Liver (tissue), 9 donors: ENCODE results near the gene RPL7A. TPM values are rescaled to one million over a fixed set of nuclear protein-coding genes. Genes with fewer than 3 reads are reported as not detected.

Source experiments
- DNase-seq: peaks from one replicate; pipeline ENCODE4 v3.0.0-alpha.2; 2017; ENCODE audit warnings: low spot score
- H3K27ac ChIP-seq, 2 donors: one replicate each; pipeline ENCODE4 v1.7.0; 2013; ENCODE audit warnings: inconsistent platforms in 2 of 2, low read length in 2 of 2, control low read depth in 1 of 2, low read depth in 1 of 2, mild to moderate bottlenecking in 1 of 2
- H3K27me3 ChIP-seq, 4 donors: one replicate each; pipeline versions ENCODE4 v1.6.1 to v1.7.0; 2013; ENCODE audit warnings: low read length in 3 of 4, inconsistent platforms in 1 of 4, mild to moderate bottlenecking in 1 of 4, moderate library complexity in 1 of 4; ENCODE audit not compliant: control insufficient read depth in 4 of 4, insufficient read depth in 4 of 4
- H3K36me3 ChIP-seq, 4 donors: one replicate each; pipeline versions ENCODE4 v1.6.1 to v1.7.0; 2013; ENCODE audit warnings: low read length in 3 of 4, mild to moderate bottlenecking in 3 of 4, low read depth in 1 of 4, moderate library complexity in 1 of 4; ENCODE audit not compliant: control insufficient read depth in 4 of 4, insufficient read depth in 3 of 4
- H3K4me1 ChIP-seq, 4 donors: one replicate each; pipeline versions ENCODE4 v1.6.1 to v1.7.0; 2013; ENCODE audit warnings: low read length in 3 of 4, mild to moderate bottlenecking in 3 of 4, moderate library complexity in 1 of 4; ENCODE audit not compliant: control insufficient read depth in 4 of 4, insufficient read depth in 4 of 4
- H3K4me3 ChIP-seq, 3 donors: one replicate each; pipeline versions ENCODE4 v1.6.1 to v1.7.0; 2013; ENCODE audit warnings: low read length in 3 of 3, control low read depth in 1 of 3, low read depth in 1 of 3, mild to moderate bottlenecking in 1 of 3
- H3K9ac ChIP-seq, 2 donors: one replicate each; pipeline ENCODE4 v1.7.0; 2013; ENCODE audit warnings: low read length in 2 of 2, mild to moderate bottlenecking in 2 of 2, moderate library complexity in 2 of 2, control low read depth in 1 of 2, low read depth in 1 of 2
- H3K9me3 ChIP-seq, 4 donors: one replicate each; pipeline versions ENCODE4 v1.6.1 to v1.7.0; 2013; ENCODE audit warnings: low read length in 3 of 4; ENCODE audit not compliant: control insufficient read depth in 4 of 4
- ATF3 ChIP-seq: IDR thresholded peaks from 2 replicates; pipeline ENCODE4 v1.6.1; 2016; ENCODE audit warnings: antibody characterized with exemption
- CTCF ChIP-seq: fragments of 150-350 bp; IDR thresholded peaks from 2 replicates; pipeline ENCODE4 v1.5.1; 2017; ENCODE audit warnings: improper control_type of control experiment, low read depth, low read length; ENCODE audit not compliant: missing input control
- EGR1 ChIP-seq, 2 donors: IDR thresholded peaks; 2 replicates each; pipeline ENCODE4 v1.6.1; 2016 to 2018; ENCODE audit warnings: antibody characterized with exemption in 2 of 2, low read depth in 2 of 2
- GABPA ChIP-seq, 2 donors: IDR thresholded peaks in 1 of 2; conservative IDR thresholded peaks in 1 of 2; 2 replicates each; pipeline ENCODE4 v1.6.1; 2016; ENCODE audit warnings: antibody characterized with exemption in 2 of 2, mild to moderate bottlenecking in 1 of 2, moderate library complexity in 1 of 2
- HNF4A ChIP-seq, 2 donors: conservative IDR thresholded peaks; 2 replicates each; pipeline ENCODE4 v1.6.1; 2016; ENCODE audit warnings: antibody characterized with exemption in 2 of 2, mild to moderate bottlenecking in 2 of 2
- HNF4G ChIP-seq: IDR thresholded peaks from 2 replicates; pipeline ENCODE4 v1.6.1; 2016; ENCODE audit warnings: antibody characterized with exemption
- JUND ChIP-seq, 2 donors: IDR thresholded peaks; 2 replicates each; pipeline ENCODE4 v1.6.1; 2016; ENCODE audit warnings: antibody characterized with exemption in 2 of 2
- MAX ChIP-seq: IDR thresholded peaks from 2 replicates; pipeline ENCODE4 v1.6.1; 2016; ENCODE audit warnings: antibody characterized with exemption
- NR2F2 ChIP-seq: IDR thresholded peaks from 2 replicates; pipeline ENCODE4 v1.6.1; 2016; ENCODE audit warnings: antibody characterized with exemption
- RAD21 ChIP-seq, 2 donors: IDR thresholded peaks; 2 replicates each; pipeline ENCODE4 v1.6.1; 2016; ENCODE audit warnings: antibody characterized with exemption in 2 of 2, mild to moderate bottlenecking in 2 of 2
- RXRA ChIP-seq, 2 donors: IDR thresholded peaks; 2 replicates each; pipeline ENCODE4 v1.6.1; 2017 to 2018; ENCODE audit warnings: antibody characterized with exemption in 2 of 2, mild to moderate bottlenecking in 1 of 2
- SP1 ChIP-seq: IDR thresholded peaks from 2 replicates; pipeline ENCODE4 v1.6.1; 2018; ENCODE audit warnings: antibody characterized with exemption, mild to moderate bottlenecking
- TAF1 ChIP-seq: conservative IDR thresholded peaks from 2 replicates; pipeline ENCODE4 v1.6.1; 2016; ENCODE audit warnings: antibody characterized with exemption, mild to moderate bottlenecking
- YY1 ChIP-seq: IDR thresholded peaks from 2 replicates; pipeline ENCODE4 v1.6.1; 2016; ENCODE audit warnings: antibody characterized with exemption, mild to moderate bottlenecking
- ZBTB33 ChIP-seq: IDR thresholded peaks from 2 replicates; pipeline ENCODE4 v1.6.1; 2016; ENCODE audit warnings: antibody characterized with exemption
- WGBS: extraction: QIAGEN DNeasy Blood & Tissue Kit; methylation state at CpG from one replicate; pipeline ENCODE4 v1.1.7; 2013; 5-methylcytosine and 5-hydroxymethylcytosine counted together
- polyA plus RNA-seq, 2 donors: library from polyadenylated mRNA; stranded (reverse) in 1 of 2; unstranded in 1 of 2; fragments of 200-250 nt in 1 of 2; fragments of >200 nt in 1 of 2; fragmentation: Nextera tagmentation in 1 of 2; extraction: Ambion mirVana in 1 of 2; gene quantifications; one replicate each; pipeline versions ENCODE4 v1.2.1 to v1.2.3, GENCODE V29; 2013 to 2015
- total RNA-seq, 2 donors: library from RNA; depleted of rRNA; stranded (reverse); fragments of >200 nt; gene quantifications; one replicate each; pipeline ENCODE4 v1.2.3, GENCODE V29; 2014
- donor health status: healthy.
- donor health status: healthy.
- donor health status: healthy.
- donor health status: healthy.
- donor health status: healthy.

RPL7A gene
- total and polyA plus RNA-seq, 4 donors: 215 to 930 (median 704) TPM

GRCh38 chr9:133359399-133360175 is 11.6 kb downstream of the RPL7A start:
- H3K4me1 ChIP-seq: peaks cover 9 to 50% (median 31%) of the 10 kb centered on the region in 4 donors
- 65% methylated on average over 20 of the region's 20 CpGs for WGBS

GRCh38 chr9:133360400-133361393 is 12.7 kb downstream of the RPL7A start:
- Histone ChIP-seq H3K4me3 (no peak overlapping the region), H3K36me3 (peaks cover 21 to 54% (median 46%) of the 10 kb centered on the region in 4 donors), H3K9me3 (no peaks in the 10 kb centered on the region), H3K4me1 (peaks cover 3 to 38% (median 20%) of the 10 kb centered on the region in 4 donors), H3K9ac (no peak overlapping the region), H3K27me3 (no peaks in the 10 kb centered on the region), H3K27ac (no peak overlapping the region)
- no peak for DNase-seq
- 78% methylated on average over 21 of the region's 21 CpGs for WGBS
- TF ChIP-seq RAD21 (IDR thresholded peaks at IDR 0.05) (no peak), ZBTB33 (no peak), MAX (no peak), EGR1 (IDR thresholded peaks at IDR 0.05; ENCODE audit: low read depth in 2 of 2) (no peak), RXRA (IDR thresholded peaks at IDR 0.05) (no peak), YY1 (no peak), JUND (IDR thresholded peaks at IDR 0.05) (no peak), NR2F2 (no peak), TAF1 (no peak)

More at GRCh38 chr9:133359399-133360175, 11.6 kb downstream of the RPL7A start:
- TF ChIP-seq HNF4G: no peak
- peak; percentile 40 for TF ChIP-seq CTCF
- TF ChIP-seq SP1: no peak
- TF ChIP-seq GABPA (IDR thresholded peaks at IDR 0.05 in 1 of 2, conservative IDR thresholded peaks at IDR 0.05 in 1 of 2): no peak
- TF ChIP-seq NR2F2: no peak
- TF ChIP-seq YY1: no peak
- TF ChIP-seq EGR1 (IDR thresholded peaks at IDR 0.05; ENCODE audit: low read depth in 2 of 2): no peak
- no peak for TF ChIP-seq JUND (IDR thresholded peaks at IDR 0.05)
- peak; percentile 69 to 81 for TF ChIP-seq RAD21 (IDR thresholded peaks at IDR 0.05)
- no peak for TF ChIP-seq ZBTB33
- TF ChIP-seq ATF3: no peak
- no peak for TF ChIP-seq HNF4A (conservative IDR thresholded peaks at IDR 0.05)
- peak; percentile 57 for DNase-seq
- Histone ChIP-seq H3K4me3 (no peak overlapping the region), H3K27me3 (no peaks in the 10 kb centered on the region), H3K36me3 (peaks cover 16 to 43% (median 37%) of the 10 kb centered on the region in 4 donors), H3K9me3 (no peaks in the 10 kb centered on the region), H3K9ac (no peak overlapping the region), H3K27ac (no peak overlapping the region)
